ENCODE measurements around the gene RNF112. TPM values are rescaled to one million over a fixed set of nuclear protein-coding genes. Genes with fewer than 3 reads are reported as not detected.

Gene RNF112
- total RNA-seq, 2 experiments from 2014 or later: 1.4 to 1.5 TPM

- no peaks in the 10 kb centered on the region for H3K4me1 ChIP-seq (ENCODE audit: insufficient read depth, low read length)
- no peaks in the 10 kb centered on the region for H3K36me3 ChIP-seq (ENCODE audit: insufficient read depth, low read length)
- ATAC-seq (ENCODE audit: poor library complexity) (no peak), DNase-seq (no peak)
- Mint-ChIP-seq H3K27me3 (no peaks in the 10 kb centered on the region), H3K4me1 (ENCODE audit: low read depth) (no peaks in the 10 kb centered on the region), H3K4me3 (no peak overlapping the region), H3K27ac (no peak overlapping the region), H3K36me3 (ENCODE audit: low read depth) (no peaks in the 10 kb centered on the region), H3K9me3 (no peaks in the 10 kb centered on the region)
- no peak overlapping the region for H3K4me3 ChIP-seq (ENCODE audit: low read length)
- intact Hi-C loops (cut with DNase I, micrococcal nuclease): no loop called here
- CTCF ChIA-PET: interaction anchor here (1.0 kb wide), 1 partner anchor 47 kb away, joined by 3 read pairs; no protein-coding TSS in a partner anchor
- H3K27ac ChIP-seq (ENCODE audit: low read depth in 1 of 2, low read length in 2 of 2): no peak overlapping the region
- POLR2A ChIA-PET: no interaction called here
- H3K9me3 ChIP-seq (ENCODE audit: control insufficient read depth in 1 of 2, insufficient read depth in 1 of 2, low read length in 2 of 2): no peaks in the 10 kb centered on the region
- H3K27me3 ChIP-seq (ENCODE audit: control insufficient read depth in 1 of 2, insufficient read depth in 2 of 2, low read length in 2 of 2): peaks cover 0 to 2% of the 10 kb centered on the region in 2 experiments
- no peak for TF ChIP-seq CTCF (IDR thresholded peaks at IDR 0.05)
These were observed 941 bp upstream of the RNF112 start for GRCh38 chr17:19410091-19410490.

GRCh38 chr17:19411631-19412030, 599 bp downstream of the RNF112 start:
- intact Hi-C loops (cut with DNase I, micrococcal nuclease): no loop called here
- no peaks in the 10 kb centered on the region for H3K36me3 Mint-ChIP-seq (ENCODE audit: low read depth)
- H3K4me3 Mint-ChIP-seq: no peak overlapping the region
- ChIA-PET CTCF (no interaction called here), POLR2A (no interaction called here)
- Histone ChIP-seq H3K4me1 (ENCODE audit: insufficient read depth, low read length) (no peaks in the 10 kb centered on the region), H3K9me3 (ENCODE audit: control insufficient read depth in 1 of 2, insufficient read depth in 1 of 2, low read length in 2 of 2) (no peaks in the 10 kb centered on the region), H3K36me3 (ENCODE audit: insufficient read depth, low read length) (no peaks in the 10 kb centered on the region), H3K4me3 (ENCODE audit: low read length) (no peak overlapping the region), H3K27ac (ENCODE audit: low read depth in 1 of 2, low read length in 2 of 2) (no peak overlapping the region), H3K27me3 (ENCODE audit: control insufficient read depth in 1 of 2, insufficient read depth in 2 of 2, low read length in 2 of 2) (peaks cover 0 to 2% of the 10 kb centered on the region in 2 experiments)
- ATAC-seq (ENCODE audit: poor library complexity) (no peak), DNase-seq (no peak)
- no peaks in the 10 kb centered on the region for H3K9me3 Mint-ChIP-seq
- H3K27me3 Mint-ChIP-seq: no peaks in the 10 kb centered on the region
- TF ChIP-seq CTCF (IDR thresholded peaks at IDR 0.05): no peak
- no peaks in the 10 kb centered on the region for H3K4me1 Mint-ChIP-seq (ENCODE audit: low read depth)
- no peak overlapping the region for H3K27ac Mint-ChIP-seq

GRCh38 chr17:19412510-19412909, 1.5 kb downstream of the RNF112 start:
- Histone ChIP-seq H3K36me3 (ENCODE audit: insufficient read depth, low read length) (no peaks in the 10 kb centered on the region), H3K9me3 (ENCODE audit: control insufficient read depth in 1 of 2, insufficient read depth in 1 of 2, low read length in 2 of 2) (no peaks in the 10 kb centered on the region), H3K4me1 (ENCODE audit: insufficient read depth, low read length) (no peaks in the 10 kb centered on the region), H3K27me3 (ENCODE audit: control insufficient read depth in 1 of 2, insufficient read depth in 2 of 2, low read length in 2 of 2) (peaks cover 0 to 2% of the 10 kb centered on the region in 2 experiments), H3K4me3 (ENCODE audit: low read length) (no peak overlapping the region), H3K27ac (ENCODE audit: low read depth in 1 of 2, low read length in 2 of 2) (no peak overlapping the region)
- Mint-ChIP-seq H3K27ac (no peak overlapping the region), H3K27me3 (no peaks in the 10 kb centered on the region), H3K4me1 (ENCODE audit: low read depth) (peaks cover 2% of the 10 kb centered on the region), H3K4me3 (no peak overlapping the region), H3K9me3 (no peaks in the 10 kb centered on the region), H3K36me3 (ENCODE audit: low read depth) (no peaks in the 10 kb centered on the region)
- CTCF ChIA-PET: no interaction called here
- POLR2A ChIA-PET: no interaction called here
- intact Hi-C loops (cut with DNase I, micrococcal nuclease): no loop called here
- DNase-seq (no peak), ATAC-seq (ENCODE audit: poor library complexity) (no peak)
- TF ChIP-seq CTCF (IDR thresholded peaks at IDR 0.05): no peak
